HL-60 (cell line): Measurements from ENCODE around the gene VAV2.

ENCODE experiments used
- POLR2AphosphoS5 ChIP-seq: IDR thresholded peaks from 2 replicates; pipeline ENCODE4 v1.6.1; 2012; ENCODE audit warnings: low read depth
- TF ChIP-seq, protein P1 (sequence below): IDR thresholded peaks from 2 replicates; pipeline ENCODE4 v1.6.1; 2012; ENCODE audit warnings: low read depth; ENCODE audit not compliant: insufficient replicate concordance
- TF ChIP-seq, protein P2 (sequence below): IDR thresholded peaks from one replicate; pipeline ENCODE4 v1.5.1; 2011; ENCODE audit warnings: low read length, control low read depth, inconsistent platforms; ENCODE audit not compliant: insufficient read depth

GRCh38 chr9:133978899-133979272 is 13.2 kb downstream of the VAV2 start:
- TF ChIP-seq, protein P1, sequence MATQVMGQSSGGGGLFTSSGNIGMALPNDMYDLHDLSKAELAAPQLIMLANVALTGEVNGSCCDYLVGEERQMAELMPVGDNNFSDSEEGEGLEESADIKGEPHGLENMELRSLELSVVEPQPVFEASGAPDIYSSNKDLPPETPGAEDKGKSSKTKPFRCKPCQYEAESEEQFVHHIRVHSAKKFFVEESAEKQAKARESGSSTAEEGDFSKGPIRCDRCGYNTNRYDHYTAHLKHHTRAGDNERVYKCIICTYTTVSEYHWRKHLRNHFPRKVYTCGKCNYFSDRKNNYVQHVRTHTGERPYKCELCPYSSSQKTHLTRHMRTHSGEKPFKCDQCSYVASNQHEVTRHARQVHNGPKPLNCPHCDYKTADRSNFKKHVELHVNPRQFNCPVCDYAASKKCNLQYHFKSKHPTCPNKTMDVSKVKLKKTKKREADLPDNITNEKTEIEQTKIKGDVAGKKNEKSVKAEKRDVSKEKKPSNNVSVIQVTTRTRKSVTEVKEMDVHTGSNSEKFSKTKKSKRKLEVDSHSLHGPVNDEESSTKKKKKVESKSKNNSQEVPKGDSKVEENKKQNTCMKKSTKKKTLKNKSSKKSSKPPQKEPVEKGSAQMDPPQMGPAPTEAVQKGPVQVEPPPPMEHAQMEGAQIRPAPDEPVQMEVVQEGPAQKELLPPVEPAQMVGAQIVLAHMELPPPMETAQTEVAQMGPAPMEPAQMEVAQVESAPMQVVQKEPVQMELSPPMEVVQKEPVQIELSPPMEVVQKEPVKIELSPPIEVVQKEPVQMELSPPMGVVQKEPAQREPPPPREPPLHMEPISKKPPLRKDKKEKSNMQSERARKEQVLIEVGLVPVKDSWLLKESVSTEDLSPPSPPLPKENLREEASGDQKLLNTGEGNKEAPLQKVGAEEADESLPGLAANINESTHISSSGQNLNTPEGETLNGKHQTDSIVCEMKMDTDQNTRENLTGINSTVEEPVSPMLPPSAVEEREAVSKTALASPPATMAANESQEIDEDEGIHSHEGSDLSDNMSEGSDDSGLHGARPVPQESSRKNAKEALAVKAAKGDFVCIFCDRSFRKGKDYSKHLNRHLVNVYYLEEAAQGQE, result no peak
- TF ChIP-seq, protein P2, sequence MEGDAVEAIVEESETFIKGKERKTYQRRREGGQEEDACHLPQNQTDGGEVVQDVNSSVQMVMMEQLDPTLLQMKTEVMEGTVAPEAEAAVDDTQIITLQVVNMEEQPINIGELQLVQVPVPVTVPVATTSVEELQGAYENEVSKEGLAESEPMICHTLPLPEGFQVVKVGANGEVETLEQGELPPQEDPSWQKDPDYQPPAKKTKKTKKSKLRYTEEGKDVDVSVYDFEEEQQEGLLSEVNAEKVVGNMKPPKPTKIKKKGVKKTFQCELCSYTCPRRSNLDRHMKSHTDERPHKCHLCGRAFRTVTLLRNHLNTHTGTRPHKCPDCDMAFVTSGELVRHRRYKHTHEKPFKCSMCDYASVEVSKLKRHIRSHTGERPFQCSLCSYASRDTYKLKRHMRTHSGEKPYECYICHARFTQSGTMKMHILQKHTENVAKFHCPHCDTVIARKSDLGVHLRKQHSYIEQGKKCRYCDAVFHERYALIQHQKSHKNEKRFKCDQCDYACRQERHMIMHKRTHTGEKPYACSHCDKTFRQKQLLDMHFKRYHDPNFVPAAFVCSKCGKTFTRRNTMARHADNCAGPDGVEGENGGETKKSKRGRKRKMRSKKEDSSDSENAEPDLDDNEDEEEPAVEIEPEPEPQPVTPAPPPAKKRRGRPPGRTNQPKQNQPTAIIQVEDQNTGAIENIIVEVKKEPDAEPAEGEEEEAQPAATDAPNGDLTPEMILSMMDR, result no peak
- TF ChIP-seq POLR2AphosphoS5, result no peak
